Fibroblast of skin of left quadriceps (primary cell): ENCODE data around the gene CTCF.
A peak's percentile ranks its signal among the peaks of the same experiment; 100 is the strongest.

Experiments
- DNase-seq, 2 experiments: peaks; one replicate each; pipeline ENCODE4 v3.0.0-alpha.2; 2013; ENCODE audit warnings: low read depth in 2 of 2

CTCF gene

GRCh38 chr16:67549240-67549639, 13.1 kb upstream of the CTCF start:
- DNase-seq, result no peak

- no peak for DNase-seq
These were observed 12.4 kb upstream of the CTCF start for GRCh38 chr16:67549936-67550335.

- DNase-seq, result no peak
These were observed 11.2 kb upstream of the CTCF start for GRCh38 chr16:67551091-67551490.

- DNase-seq, result no peak
These were observed 10.4 kb upstream of the CTCF start for GRCh38 chr16:67551972-67552371.

GRCh38 chr16:67552476-67552875, 9.8 kb upstream of the CTCF start:
- no peak for DNase-seq

- no peak for DNase-seq
These were observed 6.5 kb upstream of the CTCF start for GRCh38 chr16:67555795-67556212.

GRCh38 chr16:67558859-67559258, 3.5 kb upstream of the CTCF start:
- DNase-seq, result no peak

GRCh38 chr16:67560827-67561342, 1.4 kb upstream of the CTCF start:
- no peak for DNase-seq

GRCh38 chr16:67561501-67561823, 864 bp upstream of the CTCF start:
- no peak for DNase-seq

- peak; percentile 91 to 92 for DNase-seq
These were observed 351 bp upstream of the CTCF start for GRCh38 chr16:67561824-67562525.

- no peak for DNase-seq
These were observed 787 bp downstream of the CTCF start for GRCh38 chr16:67562918-67563707.

GRCh38 chr16:67563708-67564468, 1.6 kb downstream of the CTCF start:
- DNase-seq, result no peak

GRCh38 chr16:67565470-67566100, 3.3 kb downstream of the CTCF start:
- DNase-seq, result no peak

GRCh38 chr16:67571464-67571863, 9.1 kb downstream of the CTCF start:
- DNase-seq, result no peak

GRCh38 chr16:67571981-67572431, 9.7 kb downstream of the CTCF start:
- peak in 1 of 2 experiments; percentile 55 for DNase-seq

GRCh38 chr16:67579686-67580085, 17.4 kb downstream of the CTCF start:
- no peak for DNase-seq

GRCh38 chr16:67580202-67580601, 17.9 kb downstream of the CTCF start:
- DNase-seq, result no peak

- no peak for DNase-seq
These were observed 31.0 kb downstream of the CTCF start for GRCh38 chr16:67593288-67593687.

GRCh38 chr16:67593701-67594100, 31.4 kb downstream of the CTCF start:
- DNase-seq, result no peak

GRCh38 chr16:67594256-67594915, 32.1 kb downstream of the CTCF start:
- DNase-seq, result no peak

- peak in 1 of 2 experiments; percentile 11 for DNase-seq
These were observed 32.6 kb downstream of the CTCF start for GRCh38 chr16:67594956-67595355.
